Keratinocyte (primary cell): Measurements from ENCODE around the gene CTNND1. TPM values are rescaled to one million over a fixed set of nuclear protein-coding genes. Genes with fewer than 3 reads are reported as not detected.

Source experiments
- DNase-seq: peaks from one replicate; pipeline ENCODE4 v3.0.0-alpha.2; 2011; ENCODE audit warnings: low read depth, missing footprints, low spot score
- FAIRE-seq: peaks from 2 replicates; lab custom pipeline; 2011; peaks lifted over from hg19 to GRCh38; lab: Jason Lieb, UNC
- H2AFZ ChIP-seq: 2 replicates; pipeline ENCODE4 v1.6.0; 2012; ENCODE audit warnings: low read length, control low read depth, inconsistent platforms; ENCODE audit not compliant: control insufficient read depth
- H3K27ac ChIP-seq: 2 replicates; pipeline ENCODE4 v1.5.1; 2011; ENCODE audit warnings: low read length; ENCODE audit not compliant: control insufficient read depth, insufficient read depth
- H3K27me3 ChIP-seq: 3 replicates; pipeline ENCODE4 v1.6.0; 2011; ENCODE audit warnings: low read length; ENCODE audit not compliant: control insufficient read depth, insufficient read depth; ENCODE audit errors: extremely low read depth
- H3K36me3 ChIP-seq, 2 experiments: 2 replicates in 1 of 2; 3 replicates in 1 of 2; pipeline ENCODE4 v1.5.1; 2011; ENCODE audit warnings: low read length in 2 of 2, mild to moderate bottlenecking in 1 of 2; ENCODE audit not compliant: control insufficient read depth in 2 of 2, insufficient read depth in 2 of 2; ENCODE audit errors: extremely low read depth in 1 of 2
- H3K4me1 ChIP-seq: 3 replicates; pipeline ENCODE4 v1.5.1; 2011; ENCODE audit warnings: low read length; ENCODE audit not compliant: control insufficient read depth, insufficient read depth; ENCODE audit errors: extremely low read depth
- H3K4me2 ChIP-seq: 3 replicates; pipeline ENCODE4 v1.6.0; 2011; ENCODE audit warnings: low read depth, low read length; ENCODE audit not compliant: control insufficient read depth, insufficient read depth; ENCODE audit errors: extremely low read depth
- H3K4me3 ChIP-seq, 3 experiments: fragments of 200-600 bp in 1 of 3; sonication (generic) in 1 of 3; 2 replicates in 2 of 3; 3 replicates in 1 of 3; pipeline ENCODE4 v1.5.1; 2011 to 2016; ENCODE audit warnings: low read length in 3 of 3, mild to moderate bottlenecking in 3 of 3, control low read depth in 2 of 3, inconsistent platforms in 1 of 3, low read depth in 1 of 3, mixed read lengths in 1 of 3, mixed run types in 1 of 3, moderate library complexity in 1 of 3; ENCODE audit not compliant: control insufficient read depth in 2 of 3, insufficient read depth in 2 of 3; ENCODE audit errors: extremely low read depth in 1 of 3
- H3K79me2 ChIP-seq: 2 replicates; pipeline ENCODE4 v1.6.0; 2012; ENCODE audit warnings: low read length; ENCODE audit not compliant: control insufficient read depth, insufficient read depth
- H3K9ac ChIP-seq: 3 replicates; pipeline ENCODE4 v1.6.0; 2011; ENCODE audit warnings: low read length; ENCODE audit not compliant: control insufficient read depth, insufficient read depth; ENCODE audit errors: extremely low read depth
- H3K9me1 ChIP-seq: 3 replicates; pipeline ENCODE4 v1.6.0; 2011; ENCODE audit warnings: low read length; ENCODE audit not compliant: control insufficient read depth, insufficient read depth; ENCODE audit errors: extremely low read depth
- H3K9me3 ChIP-seq: 2 replicates; pipeline ENCODE4 v1.5.1; 2012; ENCODE audit warnings: low read depth, low read length; ENCODE audit not compliant: control insufficient read depth
- H4K20me1 ChIP-seq: 3 replicates; pipeline ENCODE4 v1.6.0; 2011; ENCODE audit warnings: low read length; ENCODE audit not compliant: control insufficient read depth, insufficient read depth; ENCODE audit errors: extremely low read depth
- EZH2 ChIP-seq: IDR thresholded peaks from one replicate; pipeline ENCODE4 v1.6.1; 2012; ENCODE audit warnings: inconsistent platforms, mild to moderate bottlenecking, low read length, moderate library complexity
- dilution Hi-C: fragments of 300-500 bp; cut with MboI; formaldehyde crosslinking; loops from one replicate; pipeline ENCODE4 v1.7.0; 2020; ENCODE audit warnings: low sequenced_read_pairs; ENCODE audit not compliant: extremely low pct_ligation_motif_present
- polyA plus RNA-seq, 5 experiments: library from polyadenylated mRNA; depleted of rRNA in 3 of 5; stranded (reverse) in 3 of 5; stranded (forward) in 1 of 5; unstranded in 1 of 5; fragments of >200 nt; gene quantifications; 1 replicate in 1 of 5; 2 replicates in 3 of 5; 3 replicates in 1 of 5; pipeline versions ENCODE4 v1.2.1 to v1.2.3, GENCODE V29; 2011 to 2012; ENCODE audit warnings: missing spikeins in 2 of 5, low read depth in 1 of 5, low replicate concordance in 1 of 5
- small RNA-seq, 3 experiments: library from RNA; depleted of rRNA; stranded (forward); fragments of <200 nt; gene quantifications; one replicate each; pipeline ENCODE3, GENCODE V24; 2012; ENCODE audit warnings: low read depth in 3 of 3, low replicate concordance in 1 of 3; ENCODE audit not compliant: insufficient read length in 3 of 3
- TF ChIP-seq, protein P1 (sequence below), 3 experiments: IDR thresholded peaks in 1 of 3; conservative IDR thresholded peaks in 1 of 3; optimal IDR thresholded peaks in 1 of 3; 2 replicates in 2 of 3; 3 replicates in 1 of 3; pipeline versions ENCODE3 to v1.5.1; 2011; ENCODE audit warnings: low read length in 3 of 3, mild to moderate bottlenecking in 3 of 3, moderate library complexity in 2 of 3, control low read depth in 1 of 3, inconsistent platforms in 1 of 3; ENCODE audit not compliant: insufficient read depth in 2 of 3; ENCODE audit errors: extremely low read depth in 1 of 3

Gene CTNND1
- polyA plus RNA-seq, 1 donor (not counting 4 experiments of a cell fraction or from before 2014, with no cell fraction given), result 144 TPM

DNA sequence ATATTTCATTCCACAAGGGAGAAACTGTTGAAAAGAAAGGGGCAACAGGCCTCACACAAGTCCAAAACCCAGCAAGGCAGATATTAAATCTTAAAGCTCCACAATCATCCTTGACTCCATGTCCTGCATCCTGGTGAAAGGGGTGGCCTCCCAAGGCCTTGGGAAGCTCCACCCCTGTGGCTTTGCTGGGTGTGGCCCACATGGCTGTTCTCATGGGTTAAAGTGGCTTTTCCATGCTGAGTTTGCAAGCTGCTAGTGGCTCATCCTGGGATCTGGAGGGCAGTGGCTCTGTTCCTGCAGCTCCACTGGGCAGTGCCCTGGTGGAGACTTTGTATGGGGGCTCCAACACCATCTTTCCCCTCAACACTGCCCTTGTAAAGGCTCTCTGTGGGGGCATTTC is 106.4 kb downstream of the CTNND1 start:
- no peaks in the 10 kb centered on the region for H3K36me3 ChIP-seq
- FAIRE-seq (no peak), DNase-seq (no peak)
- H3K4me2 ChIP-seq, result no peak overlapping the region
- no peaks in the 10 kb centered on the region for H4K20me1 ChIP-seq
- TF ChIP-seq, protein P1, sequence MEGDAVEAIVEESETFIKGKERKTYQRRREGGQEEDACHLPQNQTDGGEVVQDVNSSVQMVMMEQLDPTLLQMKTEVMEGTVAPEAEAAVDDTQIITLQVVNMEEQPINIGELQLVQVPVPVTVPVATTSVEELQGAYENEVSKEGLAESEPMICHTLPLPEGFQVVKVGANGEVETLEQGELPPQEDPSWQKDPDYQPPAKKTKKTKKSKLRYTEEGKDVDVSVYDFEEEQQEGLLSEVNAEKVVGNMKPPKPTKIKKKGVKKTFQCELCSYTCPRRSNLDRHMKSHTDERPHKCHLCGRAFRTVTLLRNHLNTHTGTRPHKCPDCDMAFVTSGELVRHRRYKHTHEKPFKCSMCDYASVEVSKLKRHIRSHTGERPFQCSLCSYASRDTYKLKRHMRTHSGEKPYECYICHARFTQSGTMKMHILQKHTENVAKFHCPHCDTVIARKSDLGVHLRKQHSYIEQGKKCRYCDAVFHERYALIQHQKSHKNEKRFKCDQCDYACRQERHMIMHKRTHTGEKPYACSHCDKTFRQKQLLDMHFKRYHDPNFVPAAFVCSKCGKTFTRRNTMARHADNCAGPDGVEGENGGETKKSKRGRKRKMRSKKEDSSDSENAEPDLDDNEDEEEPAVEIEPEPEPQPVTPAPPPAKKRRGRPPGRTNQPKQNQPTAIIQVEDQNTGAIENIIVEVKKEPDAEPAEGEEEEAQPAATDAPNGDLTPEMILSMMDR (optimal IDR thresholded peaks at IDR 0.05 in 1 of 3, IDR thresholded peaks at IDR 0.05 in 1 of 3, conservative IDR thresholded peaks at IDR 0.05 in 1 of 3; ENCODE audit: extremely low read depth in 1 of 3, insufficient read depth in 2 of 3, low read length in 3 of 3), result no peak
- TF ChIP-seq EZH2, result no peak
- H3K27ac ChIP-seq, result no peak overlapping the region
- dilution Hi-C loops, result no loop called here
- no peaks in the 10 kb centered on the region for H3K9me1 ChIP-seq
- H3K4me3 ChIP-seq, result no peak overlapping the region
- no peak overlapping the region for H3K9ac ChIP-seq
- H2AFZ ChIP-seq, result no peak overlapping the region
- H3K79me2 ChIP-seq, result no peaks in the 10 kb centered on the region
- H3K9me3 ChIP-seq, result no peaks in the 10 kb centered on the region
- H3K4me1 ChIP-seq, result no peaks in the 10 kb centered on the region
- H3K27me3 ChIP-seq, result no peaks in the 10 kb centered on the region

DNA sequence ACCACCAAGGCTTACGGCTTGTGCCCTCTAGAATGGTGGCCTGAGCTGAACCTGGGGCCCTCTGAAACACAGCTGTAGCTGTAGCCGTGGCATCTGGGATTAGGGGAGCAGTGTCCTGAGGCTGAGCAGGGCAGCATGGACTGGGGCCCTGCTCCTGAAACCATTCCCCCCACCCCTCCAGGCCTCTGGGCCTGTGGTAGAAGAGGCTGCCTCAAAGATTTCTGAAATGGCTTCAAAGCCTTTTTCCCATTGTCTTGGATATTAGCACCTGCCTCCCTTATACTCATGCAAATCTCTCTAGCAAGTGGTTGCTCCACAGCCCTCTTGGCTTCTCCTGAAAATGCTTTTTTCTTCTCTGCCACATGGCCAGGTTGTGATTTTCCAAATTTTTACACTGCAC is 106.9 kb downstream of the CTNND1 start:
- H2AFZ ChIP-seq, result no peak overlapping the region
- H3K4me3 ChIP-seq, result no peak overlapping the region
- H3K27ac ChIP-seq, result no peak overlapping the region
- FAIRE-seq, result no peak
- H3K4me2 ChIP-seq, result no peak overlapping the region
- H3K79me2 ChIP-seq, result no peaks in the 10 kb centered on the region
- no peak for DNase-seq
- no peak overlapping the region for H3K9ac ChIP-seq
- no peaks in the 10 kb centered on the region for H3K4me1 ChIP-seq
- H4K20me1 ChIP-seq, result no peaks in the 10 kb centered on the region
- TF ChIP-seq, protein P1 (optimal IDR thresholded peaks at IDR 0.05 in 1 of 3, IDR thresholded peaks at IDR 0.05 in 1 of 3, conservative IDR thresholded peaks at IDR 0.05 in 1 of 3; ENCODE audit: extremely low read depth in 1 of 3, insufficient read depth in 2 of 3, low read length in 3 of 3), result no peak
- no peak for TF ChIP-seq EZH2
- no peaks in the 10 kb centered on the region for H3K27me3 ChIP-seq
- no peaks in the 10 kb centered on the region for H3K9me3 ChIP-seq
- H3K36me3 ChIP-seq, result no peaks in the 10 kb centered on the region
- dilution Hi-C loops, result no loop called here
- no peaks in the 10 kb centered on the region for H3K9me1 ChIP-seq

Small RNA genes lying within 50 kb of the gene (small RNA-seq; reads per million reads assigned to genes)
- gene AP001931.1 (0 reads per million in 3 experiments), gene TMX2-CTNND1 (0 reads per million in 3 experiments)

Other genes starting within 250 kb of the CTNND1 start
- gene SLC43A1, start 246.1 kb upstream of the CTNND1 start, polyA plus RNA-seq, result 0.45 to 0.91 TPM (median 0.75 TPM) in 3 replicates
- gene TIMM10, start 231.0 kb upstream of the CTNND1 start, polyA plus RNA-seq, result 65.7 to 92.2 TPM (median 70.9 TPM) in 3 replicates
- gene SMTNL1, start 224.2 kb upstream of the CTNND1 start, polyA plus RNA-seq, result not detected in 3 replicates
- gene UBE2L6, start 194.1 kb upstream of the CTNND1 start, polyA plus RNA-seq, result 56.6 to 91.9 TPM (median 83.0 TPM) in 3 replicates
- gene SERPING1, start 164.1 kb upstream of the CTNND1 start, polyA plus RNA-seq, result 12.8 to 21.9 TPM (median 14.4 TPM) in 3 replicates
- 0.05 to 0.14 TPM in 2 of 3 replicates, not detected in the other for gene YPEL4, start 111.9 kb upstream of the CTNND1 start, polyA plus RNA-seq
- gene CLP1, start 104.0 kb upstream of the CTNND1 start, polyA plus RNA-seq, result 24.6 to 41.7 TPM (median 25.0 TPM) in 3 replicates
- 78.8 to 94.6 TPM (median 79.3 TPM) in 3 replicates for gene ZDHHC5, start 93.7 kb upstream of the CTNND1 start, polyA plus RNA-seq
- 16.3 to 21.8 TPM (median 19.3 TPM) in 3 replicates for gene MED19, start 49.6 kb upstream of the CTNND1 start, polyA plus RNA-seq
- gene TMX2, start 49.2 kb upstream of the CTNND1 start, polyA plus RNA-seq, result 92.8 to 101 TPM (median 93.6 TPM) in 3 replicates
- 59.1 to 88.2 TPM (median 76.0 TPM) in 3 replicates for gene SELENOH, start 20.3 kb upstream of the CTNND1 start, polyA plus RNA-seq
- gene BTBD18, start 10.0 kb upstream of the CTNND1 start, polyA plus RNA-seq, result not detected in 3 replicates